IPS-11a (cell line): ENCODE measurements around the gene SIX5.

Experiments
- H3K4me3 ChIP-seq: one replicate; pipeline ENCODE4 v1.5.1; 2013; ENCODE audit warnings: low read depth, low read length, control low read depth

SIX5 gene

DNA sequence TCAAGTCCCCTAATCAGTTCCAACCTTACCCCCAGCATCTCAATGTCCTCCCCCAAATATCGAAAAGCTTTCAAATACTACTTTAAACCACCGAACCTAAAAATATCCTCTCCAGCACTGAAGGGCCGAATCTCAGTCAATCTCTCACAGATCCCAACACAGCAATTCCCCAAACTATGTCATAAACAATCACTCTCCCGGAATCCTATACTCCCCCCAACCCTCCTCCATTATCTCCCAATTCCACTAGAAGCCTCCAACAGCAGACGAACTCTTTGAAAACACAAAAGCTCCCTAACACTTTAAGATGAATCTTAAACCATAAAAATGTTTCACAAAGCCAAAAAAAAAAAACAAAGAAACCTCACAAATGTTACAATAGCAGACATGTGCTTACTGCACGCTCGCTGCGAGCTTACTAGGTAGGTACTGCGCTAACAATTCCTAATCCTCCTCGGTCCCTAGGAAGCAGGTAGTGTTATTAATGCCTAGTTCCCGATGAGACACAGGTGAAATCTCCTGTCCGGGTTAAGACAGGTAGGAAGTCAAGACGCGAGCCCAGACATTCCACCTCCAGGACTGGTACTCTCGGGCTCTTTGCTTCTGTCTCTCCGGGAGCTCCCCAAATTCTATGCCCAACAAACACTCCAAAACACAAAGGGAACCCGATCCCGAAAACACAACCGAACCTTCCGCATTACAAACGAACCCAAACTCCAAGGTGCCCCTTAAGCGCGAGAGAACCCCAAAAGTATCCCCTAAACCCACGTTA is 52.5 kb downstream of the SIX5 start:
- peak overlapping the region; percentile 59 for H3K4me3 ChIP-seq

DNA sequence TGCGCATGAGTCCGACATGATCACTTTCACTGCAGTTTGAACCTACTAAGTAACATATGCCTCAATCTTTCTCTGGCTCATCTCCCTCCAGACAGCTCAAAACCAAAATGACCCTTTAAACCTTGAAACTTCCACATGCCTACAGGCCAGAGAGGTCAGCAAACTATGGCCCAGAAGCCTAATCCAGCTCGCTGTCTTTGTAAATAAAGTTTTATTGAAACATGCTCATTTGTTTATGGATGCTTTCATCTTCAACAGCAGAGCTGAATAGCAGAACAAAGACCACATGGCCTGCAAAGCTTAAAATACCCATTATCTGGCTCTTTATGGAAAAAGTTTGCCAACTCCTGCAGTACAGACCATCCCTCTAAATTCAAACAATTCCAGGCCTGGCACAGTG is 53.9 kb downstream of the SIX5 start:
- H3K4me3 ChIP-seq, result no peak overlapping the region
